GM12874 (cell line): Measurements from ENCODE around the gene BMP10.

ENCODE experiments used
- CTCF ChIP-seq: IDR thresholded peaks from 2 replicates; pipeline ENCODE4 v1.5.1; 2011; ENCODE audit warnings: low read depth, mild to moderate bottlenecking, control low read depth, low read length, moderate library complexity; ENCODE audit not compliant: insufficient read depth

The BMP10 gene

GRCh38 chr2:68878071-68878711 lies 7.0 kb upstream of the BMP10 start:
- no peak for TF ChIP-seq CTCF

GRCh38 chr2:68877079-68877772 lies 6.0 kb upstream of the BMP10 start:
- no peak for TF ChIP-seq CTCF

GRCh38 chr2:68870215-68870614 lies 982 bp downstream of the BMP10 start:
- TF ChIP-seq CTCF, result no peak

- no peak for TF ChIP-seq CTCF
These were observed 6.1 kb downstream of the BMP10 start for GRCh38 chr2:68865108-68865507.

- TF ChIP-seq CTCF, result no peak
These were observed 7.2 kb downstream of the BMP10 start for GRCh38 chr2:68863996-68864395.

- TF ChIP-seq CTCF, result no peak
These were observed 8.3 kb downstream of the BMP10 start for GRCh38 chr2:68862889-68863288.

GRCh38 chr2:68861330-68861729 lies 9.9 kb downstream of the BMP10 start:
- no peak for TF ChIP-seq CTCF
